Measurements from ENCODE around the gene FMNL2.

DNA sequence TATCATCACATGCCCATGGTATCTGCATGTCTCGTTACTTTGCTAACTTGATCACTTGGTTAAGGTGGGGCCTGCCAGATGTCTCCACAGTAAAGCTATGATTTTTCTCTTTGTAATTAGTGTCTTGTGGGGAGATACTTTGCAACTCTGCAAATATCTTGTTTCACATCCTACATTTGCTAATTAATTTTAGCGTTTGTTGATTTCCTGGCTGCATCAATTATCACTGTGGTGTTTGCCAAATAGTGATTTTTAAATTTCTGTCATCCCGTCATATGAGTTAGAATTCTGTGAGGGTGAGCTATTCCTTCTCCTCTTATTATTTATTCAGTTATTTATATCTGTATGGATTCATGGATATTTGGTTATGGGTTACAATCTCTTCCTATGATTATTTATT, 161.4 kb downstream of the FMNL2 start:
- TF ChIP-seq POLR2AphosphoS5 (IDR thresholded peaks at IDR 0.05) (no peak), POLR2A (IDR thresholded peaks at IDR 0.05) (no peak)
